OCI-LY3 (cell line): ENCODE results near the gene SDK1.

Experiments
- CTCF ChIP-seq: fragments of 200-600, 300-600 bp; sonication (generic); IDR thresholded peaks from 2 replicates; pipeline ENCODE4 v1.5.1; 2014; ENCODE audit warnings: antibody characterized with exemption, low read length, low read depth
- EZH2phosphoT487 ChIP-seq: fragments of 200-600 bp; shearing (Covaris generic); IDR thresholded peaks from 2 replicates; pipeline ENCODE4 v1.6.1; 2018; ENCODE audit warnings: antibody characterized with exemption, mixed run types, low read depth

- TF ChIP-seq CTCF = no peak
- no peak for TF ChIP-seq EZH2phosphoT487
These were observed 203.3 kb downstream of the SDK1 start for GRCh38 chr7:3504384-3504783.
